ENCODE data around the gene GABRE. TPM values are rescaled to one million over a fixed set of nuclear protein-coding genes. Genes with fewer than 3 reads are reported as not detected.
A peak's percentile ranks its signal among the peaks of the same experiment; 100 is the strongest.

The GABRE gene
- total RNA-seq, 2 donors from 2014 or later = 0.42 TPM; not detected in 1

GRCh38 chrX:151981129-151981528, 6.7 kb upstream of the GABRE start:
- H3K9me3 ChIP-seq (ENCODE audit: control insufficient read depth, low read length, poor library complexity, severe bottlenecking) = no peaks in the 10 kb centered on the region
- Mint-ChIP-seq H3K27me3 (no peaks in the 10 kb centered on the region), H3K27ac (no peak overlapping the region), H3K36me3 (ENCODE audit: low read depth) (no peaks in the 10 kb centered on the region), H3K4me3 (no peak overlapping the region), H3K4me1 (no peaks in the 10 kb centered on the region)
- DNase-seq (no peak), ATAC-seq (no peak)

DNA sequence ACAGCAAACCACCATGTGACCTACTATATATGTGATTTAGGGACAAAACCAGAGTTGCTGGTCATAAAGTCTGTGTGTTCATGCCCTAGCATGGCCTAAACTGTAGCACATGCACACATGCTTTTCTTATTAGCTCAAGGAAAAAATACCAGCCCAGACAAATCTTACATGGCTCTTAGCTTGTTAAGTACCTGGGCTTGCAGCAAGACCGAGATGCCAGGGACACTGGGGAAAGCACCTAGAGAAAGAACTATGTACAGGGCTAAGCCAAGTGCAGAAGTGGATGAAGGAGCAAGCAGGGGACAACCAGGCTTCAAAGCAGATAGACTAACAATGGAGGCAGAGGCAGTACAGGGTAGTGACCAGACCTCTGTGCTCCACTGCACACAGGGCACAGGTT, 3.4 kb upstream of the GABRE start:
- no peak for ATAC-seq
- H3K9me3 ChIP-seq (ENCODE audit: control insufficient read depth, low read length, poor library complexity, severe bottlenecking) = no peaks in the 10 kb centered on the region
- no peaks in the 10 kb centered on the region for H3K4me1 Mint-ChIP-seq
- no peak overlapping the region for H3K27ac Mint-ChIP-seq
- DNase-seq = no peak
- no peak overlapping the region for H3K4me3 Mint-ChIP-seq
- H3K36me3 Mint-ChIP-seq (ENCODE audit: low read depth) = no peaks in the 10 kb centered on the region
- peaks cover 13% of the 10 kb centered on the region for H3K27me3 Mint-ChIP-seq

DNA sequence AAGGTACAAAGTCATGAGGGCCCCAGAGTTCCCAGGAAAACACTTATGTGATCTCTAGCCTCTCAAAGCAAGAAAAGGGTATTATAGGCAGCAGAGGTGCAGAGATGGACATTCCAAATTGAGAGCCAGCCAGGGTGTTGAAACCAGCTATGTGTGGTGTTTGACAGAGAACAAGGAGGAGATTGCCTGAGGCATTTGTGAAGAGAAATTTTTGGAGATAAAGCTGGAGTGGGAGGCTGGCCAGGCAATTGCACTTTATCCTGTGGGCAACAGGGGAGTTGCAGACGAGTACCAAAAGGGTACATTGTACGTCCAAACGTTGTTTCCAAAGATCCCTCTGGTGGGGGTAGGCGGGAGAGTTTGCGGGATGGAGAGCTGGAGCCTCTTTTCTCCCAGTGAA, 2.5 kb upstream of the GABRE start:
- Mint-ChIP-seq H3K27ac (no peak overlapping the region), H3K27me3 (peaks cover 13% of the 10 kb centered on the region)
- no peaks in the 10 kb centered on the region for H3K9me3 ChIP-seq (ENCODE audit: control insufficient read depth, low read length, poor library complexity, severe bottlenecking)

GRCh38 chrX:151975736-151976275, 1.3 kb upstream of the GABRE start:
- DNase-seq (no peak), ATAC-seq (no peak)
- H3K27ac Mint-ChIP-seq = no peak overlapping the region
- H3K27me3 Mint-ChIP-seq = peaks cover 13% of the 10 kb centered on the region
- H3K4me1 Mint-ChIP-seq = no peaks in the 10 kb centered on the region
- H3K36me3 Mint-ChIP-seq (ENCODE audit: low read depth) = no peaks in the 10 kb centered on the region
- H3K9me3 ChIP-seq (ENCODE audit: control insufficient read depth, low read length, poor library complexity, severe bottlenecking) = no peaks in the 10 kb centered on the region
- no peak overlapping the region for H3K4me3 Mint-ChIP-seq

More for the DNA sequence above, 2.5 kb upstream of the GABRE start:
- Mint-ChIP-seq H3K4me1 (no peaks in the 10 kb centered on the region), H3K4me3 (no peak overlapping the region), H3K36me3 (ENCODE audit: low read depth) (no peaks in the 10 kb centered on the region)
- DNase-seq (no peak), ATAC-seq (no peak)

- H3K27ac Mint-ChIP-seq = no peak overlapping the region
- H3K36me3 Mint-ChIP-seq (ENCODE audit: low read depth) = no peaks in the 10 kb centered on the region
- no peak overlapping the region for H3K4me3 Mint-ChIP-seq
- DNase-seq (no peak), ATAC-seq (no peak)
- peaks cover 13% of the 10 kb centered on the region for H3K27me3 Mint-ChIP-seq
- no peaks in the 10 kb centered on the region for H3K9me3 ChIP-seq (ENCODE audit: control insufficient read depth, low read length, poor library complexity, severe bottlenecking)
- H3K4me1 Mint-ChIP-seq = no peaks in the 10 kb centered on the region
These were observed 735 bp upstream of the GABRE start for GRCh38 chrX:151975228-151975593.

DNA sequence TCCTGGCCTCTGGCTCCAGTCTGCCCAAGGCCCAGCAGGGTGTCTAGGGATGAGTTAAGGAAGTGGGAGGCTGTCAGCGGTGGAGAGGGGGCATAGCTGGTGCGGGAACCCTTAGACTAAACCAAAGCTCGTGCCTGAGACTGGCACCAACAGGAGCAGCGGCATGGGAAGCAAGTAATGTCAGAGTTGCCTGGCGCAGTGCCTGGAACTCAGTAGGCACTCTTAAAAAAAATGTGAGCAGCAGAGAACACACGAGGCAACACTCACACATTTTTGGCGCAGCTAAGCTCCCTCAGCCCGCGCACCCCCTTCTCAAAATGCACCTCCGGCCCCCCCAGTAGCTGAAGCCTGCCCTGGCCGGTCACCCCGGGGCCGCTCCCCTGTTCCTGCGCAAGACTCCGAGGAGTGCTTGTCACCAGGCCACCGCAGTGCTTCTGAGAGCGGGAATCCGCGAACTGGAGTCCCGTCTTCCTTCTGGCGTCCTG, 583 bp downstream of the GABRE start:
- no peaks in the 10 kb centered on the region for H3K4me1 Mint-ChIP-seq
- H3K4me3 Mint-ChIP-seq = peak overlapping the region; percentile 37
- H3K27ac Mint-ChIP-seq = no peak overlapping the region
- no peaks in the 10 kb centered on the region for H3K9me3 ChIP-seq (ENCODE audit: control insufficient read depth, low read length, poor library complexity, severe bottlenecking)
- H3K36me3 Mint-ChIP-seq (ENCODE audit: low read depth) = no peaks in the 10 kb centered on the region
- DNase-seq (no peak), ATAC-seq (no peak)
- H3K27me3 Mint-ChIP-seq = peaks cover 15% of the 10 kb centered on the region

- no peak for ATAC-seq
- H3K27me3 Mint-ChIP-seq = peaks cover 21% of the 10 kb centered on the region
- H3K4me3 Mint-ChIP-seq = peak overlapping the region; percentile 37
- H3K27ac Mint-ChIP-seq = no peak overlapping the region
- no peak for DNase-seq
- H3K9me3 ChIP-seq (ENCODE audit: control insufficient read depth, low read length, poor library complexity, severe bottlenecking) = no peaks in the 10 kb centered on the region
- H3K36me3 Mint-ChIP-seq (ENCODE audit: low read depth) = no peaks in the 10 kb centered on the region
- no peaks in the 10 kb centered on the region for H3K4me1 Mint-ChIP-seq
These were observed 1.3 kb downstream of the GABRE start for GRCh38 chrX:151973060-151973661.

DNA sequence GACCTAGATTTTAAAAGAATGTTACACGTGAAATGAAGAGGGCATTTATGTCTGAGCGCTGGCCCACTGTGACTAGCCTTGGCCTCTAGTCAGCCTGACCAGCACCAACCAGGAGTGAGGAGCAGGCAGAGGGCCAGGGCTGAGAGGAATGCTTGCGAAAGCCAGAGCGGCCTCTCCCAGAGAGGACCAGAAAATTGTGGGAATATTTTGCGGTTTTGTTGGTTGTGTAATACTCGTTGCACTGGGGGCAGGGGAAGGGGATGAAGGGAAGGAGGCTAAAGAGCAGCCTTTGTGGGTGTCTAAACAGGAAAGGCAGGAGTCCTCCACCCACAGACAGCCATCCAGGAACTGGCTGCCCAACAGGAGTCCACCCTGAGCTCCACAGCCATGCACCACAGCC, 3.8 kb downstream of the GABRE start:
- no peak overlapping the region for H3K27ac Mint-ChIP-seq
- no peak for ATAC-seq

GRCh38 chrX:151970027-151970426, 4.4 kb downstream of the GABRE start:
- H3K36me3 Mint-ChIP-seq (ENCODE audit: low read depth) = no peaks in the 10 kb centered on the region
- no peak for DNase-seq
- H3K4me3 Mint-ChIP-seq = no peak overlapping the region
- no peaks in the 10 kb centered on the region for H3K4me1 Mint-ChIP-seq
- no peaks in the 10 kb centered on the region for H3K9me3 ChIP-seq (ENCODE audit: control insufficient read depth, low read length, poor library complexity, severe bottlenecking)
- H3K27ac Mint-ChIP-seq = no peak overlapping the region
- no peak for ATAC-seq
- peaks cover 17% of the 10 kb centered on the region for H3K27me3 Mint-ChIP-seq

More for the DNA sequence above, 3.8 kb downstream of the GABRE start:
- Mint-ChIP-seq H3K4me1 (no peaks in the 10 kb centered on the region), H3K27me3 (peaks cover 21% of the 10 kb centered on the region), H3K36me3 (ENCODE audit: low read depth) (no peaks in the 10 kb centered on the region), H3K4me3 (no peak overlapping the region)
- no peak for DNase-seq
- no peaks in the 10 kb centered on the region for H3K9me3 ChIP-seq (ENCODE audit: control insufficient read depth, low read length, poor library complexity, severe bottlenecking)

- DNase-seq = no peak
- ATAC-seq = no peak
- Mint-ChIP-seq H3K4me3 (no peak overlapping the region), H3K4me1 (no peaks in the 10 kb centered on the region), H3K27me3 (peaks cover 8% of the 10 kb centered on the region), H3K27ac (no peak overlapping the region), H3K36me3 (ENCODE audit: low read depth) (no peaks in the 10 kb centered on the region)
- no peaks in the 10 kb centered on the region for H3K9me3 ChIP-seq (ENCODE audit: control insufficient read depth, low read length, poor library complexity, severe bottlenecking)
These were observed 8.2 kb downstream of the GABRE start for GRCh38 chrX:151966236-151966635.

- H3K36me3 Mint-ChIP-seq (ENCODE audit: low read depth) = no peaks in the 10 kb centered on the region
These were observed 12.4 kb downstream of the GABRE start for GRCh38 chrX:151962034-151962433.

DNA sequence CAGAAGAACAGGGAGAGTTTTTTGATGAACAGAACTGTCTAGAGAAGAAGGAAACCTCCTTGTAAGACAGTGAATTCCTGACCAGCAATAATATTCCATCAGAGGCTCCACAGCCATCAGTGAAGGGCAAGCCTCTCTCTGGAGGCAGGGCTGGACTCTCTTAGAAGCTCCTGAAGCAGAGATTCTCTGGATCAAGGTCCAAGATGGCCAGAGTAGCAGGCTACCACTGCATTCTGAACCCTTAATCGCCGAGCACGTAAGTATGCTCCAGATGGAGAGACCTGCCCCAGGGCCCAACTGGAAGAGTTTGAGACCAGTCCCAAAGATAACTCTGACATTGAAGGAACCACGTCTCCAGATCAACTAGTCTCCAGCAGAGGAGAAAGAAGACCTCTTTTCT, 16.4 kb downstream of the GABRE start:
- no peak overlapping the region for H3K27ac Mint-ChIP-seq
- DNase-seq = no peak
- H3K27me3 Mint-ChIP-seq = no peaks in the 10 kb centered on the region
- H3K36me3 Mint-ChIP-seq (ENCODE audit: low read depth) = no peaks in the 10 kb centered on the region
- no peaks in the 10 kb centered on the region for H3K4me1 Mint-ChIP-seq
- H3K9me3 ChIP-seq (ENCODE audit: control insufficient read depth, low read length, poor library complexity, severe bottlenecking) = no peaks in the 10 kb centered on the region
- no peak for ATAC-seq
- no peak overlapping the region for H3K4me3 Mint-ChIP-seq

More at GRCh38 chrX:151962034-151962433, 12.4 kb downstream of the GABRE start:
- no peak overlapping the region for H3K4me3 Mint-ChIP-seq
- H3K9me3 ChIP-seq (ENCODE audit: control insufficient read depth, low read length, poor library complexity, severe bottlenecking) = no peaks in the 10 kb centered on the region
- H3K27ac Mint-ChIP-seq = no peak overlapping the region
- no peaks in the 10 kb centered on the region for H3K4me1 Mint-ChIP-seq
- DNase-seq (no peak), ATAC-seq (no peak)
- no peaks in the 10 kb centered on the region for H3K27me3 Mint-ChIP-seq

- Mint-ChIP-seq H3K4me3 (no peak overlapping the region), H3K27ac (no peak overlapping the region), H3K4me1 (no peaks in the 10 kb centered on the region), H3K27me3 (no peaks in the 10 kb centered on the region), H3K36me3 (ENCODE audit: low read depth) (no peaks in the 10 kb centered on the region)
- no peak for DNase-seq
- no peak for ATAC-seq
- no peaks in the 10 kb centered on the region for H3K9me3 ChIP-seq (ENCODE audit: control insufficient read depth, low read length, poor library complexity, severe bottlenecking)
These were observed 19.7 kb downstream of the GABRE start for GRCh38 chrX:151954730-151955129.

DNA sequence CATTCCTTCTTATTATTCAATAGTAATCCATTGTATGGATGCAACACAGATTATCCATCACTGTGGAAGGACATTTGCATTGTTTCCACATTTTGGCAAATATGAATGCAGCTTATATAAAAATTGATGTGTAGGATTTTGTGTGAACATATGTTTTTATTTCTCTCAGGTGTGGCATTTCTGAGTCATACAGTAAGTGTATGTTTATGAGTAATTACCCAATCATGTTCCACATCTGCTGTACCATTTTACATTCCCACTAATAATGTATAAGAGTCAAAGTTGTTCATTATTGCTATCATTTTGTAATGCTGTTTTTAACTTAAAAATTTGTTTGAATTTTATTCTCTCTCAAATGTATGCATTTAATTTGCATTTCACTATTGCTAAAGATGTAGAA, 36.3 kb downstream of the GABRE start:
- no peaks in the 10 kb centered on the region for H3K27me3 Mint-ChIP-seq
- ATAC-seq (no peak), DNase-seq (no peak)

More for the DNA sequence above, 36.3 kb downstream of the GABRE start:
- no peaks in the 10 kb centered on the region for H3K4me1 Mint-ChIP-seq
- H3K36me3 Mint-ChIP-seq (ENCODE audit: low read depth) = no peaks in the 10 kb centered on the region
- no peaks in the 10 kb centered on the region for H3K9me3 ChIP-seq (ENCODE audit: control insufficient read depth, low read length, poor library complexity, severe bottlenecking)
- H3K27ac Mint-ChIP-seq = no peak overlapping the region
- H3K4me3 Mint-ChIP-seq = no peak overlapping the region
